MV-4-11 (cell line): ENCODE measurements around the gene SRPRA.

ENCODE experiments used
- DNase-seq: peaks from one replicate; lab custom pipeline; 2025; lab: John Stamatoyannopoulos, UW

Gene SRPRA

GRCh38 chr11:126229858-126230540, 38.7 kb downstream of the SRPRA start:
- no peak for DNase-seq

GRCh38 chr11:126226334-126227084, 42.2 kb downstream of the SRPRA start:
- no peak for DNase-seq

- no peak for DNase-seq
Measured at GRCh38 chr11:126225295-126225665, 43.4 kb downstream of the SRPRA start.

GRCh38 chr11:126224647-126225294, 43.9 kb downstream of the SRPRA start:
- DNase-seq, result no peak

GRCh38 chr11:126219547-126219946, 49.1 kb downstream of the SRPRA start:
- DNase-seq, result no peak

- DNase-seq, result peak; percentile 6
Measured at GRCh38 chr11:126217491-126217890, 51.2 kb downstream of the SRPRA start.

GRCh38 chr11:126216526-126217305, 52.0 kb downstream of the SRPRA start:
- no peak for DNase-seq

- no peak for DNase-seq
Measured at GRCh38 chr11:126214841-126215240, 53.9 kb downstream of the SRPRA start.

GRCh38 chr11:126214441-126214840, 54.3 kb downstream of the SRPRA start:
- DNase-seq, result peak; percentile 25
